Endothelial cell of umbilical vein (primary cell): ENCODE data around the gene PRXL2C. TPM values are rescaled to one million over a fixed set of nuclear protein-coding genes. Genes with fewer than 3 reads are reported as not detected.

Experiments
- BruUV-seq: library from RNA; stranded (reverse); fragments of 400-500 nt; replicated peaks from 2 replicates; lab custom pipeline; 2021; lab: Mats Ljungman, UMichigan
- CTCF ChIA-PET: fragments of 300-600, 350-600 bp; sonication (Branson Sonifier 250); formaldehyde crosslinking; loops from one replicate; lab custom pipeline; 2021; ENCODE audit warnings: antibody characterized with exemption, inconsistent platforms; lab: Charles Lee
- POLR2A ChIA-PET: fragments of 300-600, 350-600 bp; sonication (Branson Sonifier 250); formaldehyde crosslinking; loops from one replicate; lab custom pipeline; 2021; ENCODE audit warnings: antibody characterized with exemption, inconsistent platforms; lab: Charles Lee
- DNase-seq: peaks from one replicate; pipeline ENCODE4 v3.0.0-alpha.2; 2011; ENCODE audit warnings: low read depth, low spot score
- FAIRE-seq: peaks from 2 replicates; lab custom pipeline; 2011; peaks lifted over from hg19 to GRCh38; lab: Jason Lieb, UNC
- H2AFZ ChIP-seq: 2 replicates; pipeline ENCODE4 v1.6.0; 2012; ENCODE audit warnings: low read depth, low read length, control low read depth, inconsistent platforms
- H3K27ac ChIP-seq: 2 replicates; pipeline ENCODE4 v1.5.1; 2011; ENCODE audit warnings: low read depth, mild to moderate bottlenecking, control low read depth, low read length, moderate library complexity; ENCODE audit not compliant: insufficient read depth
- H3K27me3 ChIP-seq, 2 experiments: 2 replicates each; pipeline versions ENCODE4 v1.6.0 to v1.6.1; 2011; ENCODE audit warnings: low read length in 2 of 2, mixed read lengths in 1 of 2; ENCODE audit not compliant: control insufficient read depth in 2 of 2, insufficient read depth in 2 of 2
- H3K36me3 ChIP-seq, 2 experiments: 2 replicates in 1 of 2; 3 replicates in 1 of 2; pipeline ENCODE4 v1.5.1; 2011; ENCODE audit warnings: low read length in 2 of 2, mild to moderate bottlenecking in 1 of 2, moderate library complexity in 1 of 2; ENCODE audit not compliant: control insufficient read depth in 2 of 2, insufficient read depth in 2 of 2; ENCODE audit errors: extremely low read depth in 1 of 2
- H3K4me1 ChIP-seq: 3 replicates; pipeline ENCODE4 v1.5.1; 2011; ENCODE audit warnings: mild to moderate bottlenecking, low read length; ENCODE audit not compliant: control insufficient read depth, insufficient read depth; ENCODE audit errors: extremely low read depth
- H3K4me2 ChIP-seq: 2 replicates; pipeline ENCODE4 v1.6.1; 2011; ENCODE audit warnings: low read length, control low read depth, mixed read lengths; ENCODE audit not compliant: insufficient read depth
- H3K4me3 ChIP-seq, 3 experiments: fragments of 200-600 bp in 1 of 3; sonication (generic), shearing (Covaris generic) in 1 of 3; replicated peaks in 1 of 3; 2 replicates each; pipeline ENCODE4 v1.5.1; 2011 to 2016; ENCODE audit warnings: control low read depth in 3 of 3, low read length in 3 of 3, mild to moderate bottlenecking in 2 of 3, inconsistent platforms in 1 of 3, low read depth in 1 of 3, moderate library complexity in 1 of 3; ENCODE audit not compliant: insufficient read depth in 1 of 3
- H3K79me2 ChIP-seq: 2 replicates; pipeline ENCODE4 v1.6.0; 2012; ENCODE audit warnings: low read length, inconsistent platforms; ENCODE audit not compliant: control insufficient read depth, insufficient read depth
- H3K9ac ChIP-seq: replicated peaks from 2 replicates; pipeline ENCODE3; 2011; ENCODE audit warnings: low read length, control low read depth; ENCODE audit not compliant: insufficient read depth; ENCODE audit errors: extremely low read depth
- H3K9me1 ChIP-seq: replicated peaks from 3 replicates; pipeline ENCODE4 v1.6.0; 2011; ENCODE audit warnings: mild to moderate bottlenecking, low read length; ENCODE audit not compliant: control insufficient read depth, insufficient read depth; ENCODE audit errors: extremely low read depth
- H3K9me3 ChIP-seq: replicated peaks from 2 replicates; pipeline ENCODE4 v1.5.1; 2012; ENCODE audit warnings: low read length, inconsistent platforms; ENCODE audit not compliant: control insufficient read depth, insufficient read depth
- H4K20me1 ChIP-seq: replicated peaks from 2 replicates; pipeline ENCODE3; 2011; ENCODE audit warnings: mild to moderate bottlenecking, low read length; ENCODE audit not compliant: control insufficient read depth, insufficient read depth; ENCODE audit errors: extremely low read depth
- EZH2 ChIP-seq: IDR thresholded peaks from 2 replicates; pipeline ENCODE4 v1.6.1; 2012; ENCODE audit warnings: borderline replicate concordance, low read depth, mild to moderate bottlenecking, moderate library complexity, low read length, inconsistent platforms; ENCODE audit not compliant: severe bottlenecking
- FOS ChIP-seq: IDR thresholded peaks from 2 replicates; pipeline ENCODE4 v1.6.1; 2011; ENCODE audit warnings: mild to moderate bottlenecking, low read length, moderate library complexity, borderline replicate concordance; ENCODE audit not compliant: insufficient read depth
- GATA2 ChIP-seq: IDR thresholded peaks from 2 replicates; pipeline ENCODE4 v1.7.0; 2011; ENCODE audit warnings: low read depth, mild to moderate bottlenecking, moderate library complexity, mixed read lengths, low read length; ENCODE audit not compliant: insufficient read length, insufficient read depth
- JUN ChIP-seq: IDR thresholded peaks from 2 replicates; pipeline ENCODE4 v1.6.1; 2011; ENCODE audit warnings: borderline replicate concordance, low read depth; ENCODE audit not compliant: insufficient read length, insufficient read depth
- MYC ChIP-seq: IDR thresholded peaks from one replicate; pipeline ENCODE4 v1.6.1; 2011; ENCODE audit warnings: mild to moderate bottlenecking, low read depth, low read length
- POLR2A ChIP-seq: IDR thresholded peaks from 2 replicates; pipeline ENCODE4 v1.6.1; 2012; ENCODE audit warnings: low read depth, mild to moderate bottlenecking, control low read depth, low read length
- POLR2AphosphoS5 ChIP-seq: IDR thresholded peaks from 2 replicates; pipeline ENCODE4 v1.6.1; 2012; ENCODE audit warnings: low read depth, mild to moderate bottlenecking, control low read depth, low read length, moderate library complexity; ENCODE audit not compliant: insufficient read depth
- dilution Hi-C: fragments of 300-500 bp; cut with MboI; formaldehyde crosslinking; loops from one replicate; pipeline ENCODE4 v1.15.0; 2019; ENCODE audit warnings: low sequenced_read_pairs; ENCODE audit not compliant: extremely low pct_ligation_motif_present
- intact Hi-C: fragments of 100-400 bp; cut with micrococcal nuclease; formaldehyde crosslinking; loops from one replicate; pipeline ENCODE4 v1.10.0; 2022
- polyA plus RNA-seq, 4 experiments: library from polyadenylated mRNA; depleted of rRNA in 3 of 4; stranded (reverse) in 3 of 4; unstranded in 1 of 4; fragments of >200 nt; gene quantifications; 2 replicates each; pipeline versions ENCODE4 v1.2.1 to v1.2.3, GENCODE V29; 2011 to 2012; ENCODE audit warnings: missing spikeins in 1 of 4
- total RNA-seq: library from RNA; stranded (reverse); gene quantifications from 2 replicates; pipeline ENCODE4 v1.2.3, GENCODE V29; 2021
- TF ChIP-seq, protein P1 (sequence below): IDR thresholded peaks from 2 replicates; pipeline ENCODE4 v1.6.1; 2011; ENCODE audit not compliant: insufficient read depth, insufficient read length
- TF ChIP-seq, protein P2 (sequence below), 2 donors: IDR thresholded peaks; 1 replicate in 1 of 2; 2 replicates in 1 of 2; pipeline ENCODE4 v1.5.1; 2011; ENCODE audit warnings: low read length in 2 of 2, mild to moderate bottlenecking in 2 of 2, moderate library complexity in 2 of 2, control low read depth in 1 of 2, inconsistent platforms in 1 of 2, low read depth in 1 of 2; ENCODE audit not compliant: insufficient read depth in 1 of 2; ENCODE audit errors: extremely low read depth in 1 of 2

The PRXL2C gene
- total and polyA plus RNA-seq, 2 donors (not counting 3 experiments of a cell fraction or from before 2014, with no cell fraction given), result 5.4 to 14.7 TPM

DNA sequence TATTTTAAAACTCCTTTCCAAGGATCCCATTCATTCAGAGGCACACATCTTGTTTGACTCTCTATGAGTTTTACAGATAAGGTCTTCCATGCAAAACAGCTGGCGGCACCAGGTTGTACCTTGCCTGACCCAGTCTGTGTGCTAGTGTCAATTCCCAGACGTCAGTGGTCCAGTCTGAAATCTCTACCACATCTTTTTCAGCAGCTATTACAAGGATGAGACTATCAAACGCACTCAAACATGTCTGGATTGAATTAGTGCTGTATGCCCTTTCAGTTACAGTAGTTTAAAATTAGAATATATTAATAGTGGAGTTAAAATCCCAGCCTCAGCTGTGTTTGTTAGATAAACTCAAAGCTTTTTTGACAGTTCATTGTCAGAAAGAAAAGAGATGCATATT is 47.1 kb downstream of the PRXL2C start:
- DNase-seq (no peak), FAIRE-seq (no peak)
- TF ChIP-seq EZH2, result no peak
- TF ChIP-seq POLR2AphosphoS5, result no peak
- no peak for TF ChIP-seq POLR2A
- no peak for TF ChIP-seq FOS
- Histone ChIP-seq H3K9me3 (no peaks in the 10 kb centered on the region), H3K79me2 (no peaks in the 10 kb centered on the region), H3K9me1 (no peaks in the 10 kb centered on the region), H3K27ac (no peak overlapping the region), H3K36me3 (no peaks in the 10 kb centered on the region), H3K9ac (no peak overlapping the region), H3K27me3 (peaks cover 13 to 19% of the 10 kb centered on the region in 2 experiments), H3K4me3 (no peak overlapping the region), H3K4me2 (no peak overlapping the region), H2AFZ (no peak overlapping the region), H3K4me1 (no peaks in the 10 kb centered on the region), H4K20me1 (no peaks in the 10 kb centered on the region)
- CTCF ChIA-PET, result no interaction called here
- POLR2A ChIA-PET, result no interaction called here
- dilution Hi-C loops, result no loop called here
- BruUV-seq, result no TSS peak
- intact Hi-C loops, result no loop called here

DNA sequence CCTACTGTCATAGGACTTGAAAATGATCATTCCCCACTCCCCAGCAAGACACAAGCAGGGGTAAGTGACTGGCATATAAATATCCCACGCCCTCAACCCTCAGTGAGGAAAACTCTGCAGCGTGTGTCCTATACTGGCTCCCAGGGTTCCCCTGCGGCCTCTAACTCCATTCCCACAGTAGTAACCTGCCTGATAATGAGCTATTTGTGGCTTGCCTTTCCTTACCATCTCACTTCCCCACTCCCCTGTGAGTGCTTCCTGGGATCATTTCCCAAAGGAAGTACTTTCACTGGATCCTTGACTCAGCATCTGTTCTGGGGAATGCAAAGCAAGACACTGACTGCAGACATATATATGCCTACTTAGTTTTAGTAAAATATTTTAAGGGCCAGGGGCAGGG is 49.8 kb downstream of the PRXL2C start:
- no peaks in the 10 kb centered on the region for H3K36me3 ChIP-seq
- no peak overlapping the region for H2AFZ ChIP-seq
- H3K9me3 ChIP-seq, result no peaks in the 10 kb centered on the region
- no peak overlapping the region for H3K27ac ChIP-seq
- H3K9ac ChIP-seq, result no peak overlapping the region
- no peaks in the 10 kb centered on the region for H3K9me1 ChIP-seq
- no peak for TF ChIP-seq EZH2
- TF ChIP-seq, protein P1, sequence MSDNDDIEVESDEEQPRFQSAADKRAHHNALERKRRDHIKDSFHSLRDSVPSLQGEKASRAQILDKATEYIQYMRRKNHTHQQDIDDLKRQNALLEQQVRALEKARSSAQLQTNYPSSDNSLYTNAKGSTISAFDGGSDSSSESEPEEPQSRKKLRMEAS, result no peak
- TF ChIP-seq JUN, result no peak
- no peak for TF ChIP-seq POLR2A
- no peak for TF ChIP-seq POLR2AphosphoS5
- TF ChIP-seq FOS, result no peak
- no peak for TF ChIP-seq MYC
- TF ChIP-seq GATA2, result no peak
- TF ChIP-seq, protein P2, sequence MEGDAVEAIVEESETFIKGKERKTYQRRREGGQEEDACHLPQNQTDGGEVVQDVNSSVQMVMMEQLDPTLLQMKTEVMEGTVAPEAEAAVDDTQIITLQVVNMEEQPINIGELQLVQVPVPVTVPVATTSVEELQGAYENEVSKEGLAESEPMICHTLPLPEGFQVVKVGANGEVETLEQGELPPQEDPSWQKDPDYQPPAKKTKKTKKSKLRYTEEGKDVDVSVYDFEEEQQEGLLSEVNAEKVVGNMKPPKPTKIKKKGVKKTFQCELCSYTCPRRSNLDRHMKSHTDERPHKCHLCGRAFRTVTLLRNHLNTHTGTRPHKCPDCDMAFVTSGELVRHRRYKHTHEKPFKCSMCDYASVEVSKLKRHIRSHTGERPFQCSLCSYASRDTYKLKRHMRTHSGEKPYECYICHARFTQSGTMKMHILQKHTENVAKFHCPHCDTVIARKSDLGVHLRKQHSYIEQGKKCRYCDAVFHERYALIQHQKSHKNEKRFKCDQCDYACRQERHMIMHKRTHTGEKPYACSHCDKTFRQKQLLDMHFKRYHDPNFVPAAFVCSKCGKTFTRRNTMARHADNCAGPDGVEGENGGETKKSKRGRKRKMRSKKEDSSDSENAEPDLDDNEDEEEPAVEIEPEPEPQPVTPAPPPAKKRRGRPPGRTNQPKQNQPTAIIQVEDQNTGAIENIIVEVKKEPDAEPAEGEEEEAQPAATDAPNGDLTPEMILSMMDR (IDR thresholded peaks at IDR 0.05; ENCODE audit: extremely low read depth in 1 of 2, insufficient read depth in 1 of 2, low read depth in 1 of 2, low read length in 2 of 2), result no peak
- ChIA-PET CTCF (interaction anchor here (1.0 kb wide), 1 partner anchor 373 kb away, joined by 3 read pairs; no protein-coding TSS in a partner anchor), POLR2A (no interaction called here)
- DNase-seq, result no peak
- H3K4me2 ChIP-seq, result no peak overlapping the region
- peaks cover 0 to 4% of the 10 kb centered on the region in 2 experiments for H3K27me3 ChIP-seq
- no peak for FAIRE-seq
- no TSS peak for BruUV-seq
- H4K20me1 ChIP-seq, result no peaks in the 10 kb centered on the region
- no peaks in the 10 kb centered on the region for H3K79me2 ChIP-seq
- intact Hi-C loops, result no loop called here
- H3K4me1 ChIP-seq, result no peaks in the 10 kb centered on the region
- no peak overlapping the region for H3K4me3 ChIP-seq
- dilution Hi-C loops, result no loop called here
